SU-DHL-6 (cell line): ENCODE data around the gene XIRP1.

Experiments used
- H2AFZ ChIP-seq: fragments of 200-600 bp; sonication (generic); 2 replicates; pipeline ENCODE4 v1.6.1; 2014; ENCODE audit warnings: low read depth, mild to moderate bottlenecking, moderate library complexity, mixed read lengths, antibody characterized with exemption, low read length; ENCODE audit not compliant: severe bottlenecking
- H3F3A ChIP-seq: fragments of 200-600 bp; shearing (Covaris generic); 2 replicates; pipeline ENCODE4 v1.6.0; 2016; ENCODE audit warnings: antibody characterized with exemption, mild to moderate bottlenecking; ENCODE audit not compliant: insufficient read depth
- H3K27ac ChIP-seq: fragments of 200-600 bp; sonication (generic); 2 replicates; pipeline ENCODE4 v1.5.1; 2016; ENCODE audit warnings: low read depth, mild to moderate bottlenecking, low read length, moderate library complexity, mixed read lengths
- H3K27me3 ChIP-seq: fragments of 200-600 bp; sonication (generic), shearing (Covaris generic); 2 replicates; pipeline ENCODE4 v1.6.0; 2014; ENCODE audit warnings: mild to moderate bottlenecking, low read length
- H3K36me3 ChIP-seq: fragments of 200-600 bp; sonication (generic); 2 replicates; pipeline ENCODE4 v1.6.1; 2014; ENCODE audit warnings: mild to moderate bottlenecking, low read length, mixed read lengths
- H3K4me2 ChIP-seq: fragments of 300-600, 200-600 bp; shearing (Covaris generic), sonication (generic); 2 replicates; pipeline ENCODE4 v1.6.0; 2014; ENCODE audit warnings: low read length, low read depth, mild to moderate bottlenecking; ENCODE audit not compliant: poor library complexity, severe bottlenecking
- H3K4me3 ChIP-seq: fragments of 200-600 bp; sonication (generic); 2 replicates; pipeline ENCODE4 v1.5.1; 2014; ENCODE audit warnings: antibody characterized with exemption, low read length, mild to moderate bottlenecking, mixed read lengths; ENCODE audit not compliant: insufficient read depth, poor library complexity, severe bottlenecking
- H3K79me2 ChIP-seq: fragments of 200-600 bp; sonication (generic); 2 replicates; pipeline ENCODE4 v1.6.1; 2014; ENCODE audit warnings: mild to moderate bottlenecking, low read length, moderate library complexity; ENCODE audit not compliant: insufficient read depth
- H3K9ac ChIP-seq: fragments of 200-600 bp; sonication (generic); 2 replicates; pipeline ENCODE4 v1.7.0; 2014; ENCODE audit warnings: mild to moderate bottlenecking, low read length
- H3K9me2 ChIP-seq: fragments of 200-600 bp; sonication (generic); replicated peaks from 2 replicates; pipeline ENCODE4 v1.6.1; 2014; ENCODE audit warnings: low read length; ENCODE audit not compliant: insufficient read depth
- H3K9me3 ChIP-seq: fragments of 200-600 bp; sonication (generic); 2 replicates; pipeline ENCODE4 v1.6.1; 2014; ENCODE audit warnings: low read length, mixed read lengths; ENCODE audit not compliant: insufficient read depth
- H4K20me1 ChIP-seq: fragments of 200-600 bp; sonication (generic); 2 replicates; pipeline ENCODE4 v1.6.1; 2014; ENCODE audit warnings: low read depth, mild to moderate bottlenecking, antibody characterized with exemption, low read length, moderate library complexity, mixed read lengths
- EZH2phosphoT487 ChIP-seq: fragments of 200-600 bp; sonication (generic), shearing (Covaris generic); conservative IDR thresholded peaks from 2 replicates; pipeline ENCODE4 v1.6.1; 2018; ENCODE audit warnings: mild to moderate bottlenecking, antibody characterized with exemption, low read length, moderate library complexity, mixed read lengths
- TF ChIP-seq, protein P1 (sequence below): fragments of 200-600 bp; sonication (generic); IDR thresholded peaks from one replicate; pipeline ENCODE4 v1.5.1; 2017; ENCODE audit warnings: antibody characterized with exemption, mild to moderate bottlenecking, low read length, moderate library complexity; ENCODE audit not compliant: insufficient read depth, poor library complexity, severe bottlenecking

Gene XIRP1

DNA sequence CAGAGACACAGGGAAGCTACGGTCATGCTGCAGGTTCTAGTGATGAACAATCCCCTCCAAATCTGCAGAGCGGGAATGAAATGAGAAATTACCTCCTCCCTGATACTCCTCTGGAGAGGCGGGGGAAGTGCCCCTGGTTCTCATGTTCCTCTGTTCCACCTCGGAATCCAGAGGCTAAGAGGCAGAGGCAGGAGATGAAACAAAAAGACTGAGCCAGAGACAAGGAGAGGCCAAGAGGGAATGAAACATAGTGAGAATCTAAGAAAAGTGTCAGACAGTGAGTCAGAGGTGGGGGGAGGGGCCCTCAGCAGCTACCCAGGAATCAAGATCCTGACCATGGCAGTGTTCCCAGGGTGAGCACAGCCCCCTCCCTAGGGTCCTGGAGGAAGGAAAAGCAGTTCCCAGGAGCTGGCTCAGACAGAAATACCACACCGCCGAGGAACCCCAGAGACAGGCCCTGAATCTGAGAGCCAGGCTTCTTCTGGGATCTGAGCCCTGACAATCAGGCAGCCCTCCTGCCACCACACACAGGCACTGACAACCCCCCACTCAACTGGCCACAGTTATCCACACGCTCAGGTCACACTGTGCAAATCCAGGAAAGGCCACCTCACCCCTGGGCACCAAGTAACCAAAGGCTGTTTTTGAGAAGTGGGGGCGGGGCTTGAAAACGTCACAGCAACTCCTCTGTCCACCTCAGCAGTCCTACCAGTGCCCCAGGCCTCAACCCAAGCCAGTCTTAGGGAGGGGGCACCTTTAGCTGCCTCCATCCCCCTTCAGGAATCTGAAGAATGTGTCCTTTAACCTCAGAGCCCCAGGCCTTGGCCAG, 41.4 kb downstream of the XIRP1 start:
- Histone ChIP-seq H4K20me1 (no peaks in the 10 kb centered on the region), H2AFZ (no peak overlapping the region), H3K36me3 (no peaks in the 10 kb centered on the region), H3K9me3 (no peaks in the 10 kb centered on the region), H3K79me2 (no peaks in the 10 kb centered on the region; the same call in 1 of the 2 replicates), H3K27ac (no peak overlapping the region), H3K9me2 (no peaks in the 10 kb centered on the region), H3K9ac (no peak overlapping the region), H3K27me3 (no peaks in the 10 kb centered on the region), H3K4me2 (no peak overlapping the region), H3K4me3 (no peak overlapping the region), H3F3A (no peaks in the 10 kb centered on the region)
- no peak for TF ChIP-seq EZH2phosphoT487

GRCh38 chr3:39150148-39150802, 42.1 kb downstream of the XIRP1 start:
- Histone ChIP-seq H3K9ac (no peak overlapping the region), H3F3A (no peaks in the 10 kb centered on the region), H3K79me2 (no peaks in the 10 kb centered on the region; the same call in 1 of the 2 replicates), H4K20me1 (no peaks in the 10 kb centered on the region), H3K9me3 (no peaks in the 10 kb centered on the region), H3K27me3 (no peaks in the 10 kb centered on the region), H3K36me3 (no peaks in the 10 kb centered on the region), H3K27ac (no peak overlapping the region), H3K9me2 (no peaks in the 10 kb centered on the region), H3K4me2 (no peak overlapping the region), H3K4me3 (no peak overlapping the region), H2AFZ (no peak overlapping the region)
- TF ChIP-seq EZH2phosphoT487: no peak
- TF ChIP-seq, protein P1, sequence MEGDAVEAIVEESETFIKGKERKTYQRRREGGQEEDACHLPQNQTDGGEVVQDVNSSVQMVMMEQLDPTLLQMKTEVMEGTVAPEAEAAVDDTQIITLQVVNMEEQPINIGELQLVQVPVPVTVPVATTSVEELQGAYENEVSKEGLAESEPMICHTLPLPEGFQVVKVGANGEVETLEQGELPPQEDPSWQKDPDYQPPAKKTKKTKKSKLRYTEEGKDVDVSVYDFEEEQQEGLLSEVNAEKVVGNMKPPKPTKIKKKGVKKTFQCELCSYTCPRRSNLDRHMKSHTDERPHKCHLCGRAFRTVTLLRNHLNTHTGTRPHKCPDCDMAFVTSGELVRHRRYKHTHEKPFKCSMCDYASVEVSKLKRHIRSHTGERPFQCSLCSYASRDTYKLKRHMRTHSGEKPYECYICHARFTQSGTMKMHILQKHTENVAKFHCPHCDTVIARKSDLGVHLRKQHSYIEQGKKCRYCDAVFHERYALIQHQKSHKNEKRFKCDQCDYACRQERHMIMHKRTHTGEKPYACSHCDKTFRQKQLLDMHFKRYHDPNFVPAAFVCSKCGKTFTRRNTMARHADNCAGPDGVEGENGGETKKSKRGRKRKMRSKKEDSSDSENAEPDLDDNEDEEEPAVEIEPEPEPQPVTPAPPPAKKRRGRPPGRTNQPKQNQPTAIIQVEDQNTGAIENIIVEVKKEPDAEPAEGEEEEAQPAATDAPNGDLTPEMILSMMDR: no peak

DNA sequence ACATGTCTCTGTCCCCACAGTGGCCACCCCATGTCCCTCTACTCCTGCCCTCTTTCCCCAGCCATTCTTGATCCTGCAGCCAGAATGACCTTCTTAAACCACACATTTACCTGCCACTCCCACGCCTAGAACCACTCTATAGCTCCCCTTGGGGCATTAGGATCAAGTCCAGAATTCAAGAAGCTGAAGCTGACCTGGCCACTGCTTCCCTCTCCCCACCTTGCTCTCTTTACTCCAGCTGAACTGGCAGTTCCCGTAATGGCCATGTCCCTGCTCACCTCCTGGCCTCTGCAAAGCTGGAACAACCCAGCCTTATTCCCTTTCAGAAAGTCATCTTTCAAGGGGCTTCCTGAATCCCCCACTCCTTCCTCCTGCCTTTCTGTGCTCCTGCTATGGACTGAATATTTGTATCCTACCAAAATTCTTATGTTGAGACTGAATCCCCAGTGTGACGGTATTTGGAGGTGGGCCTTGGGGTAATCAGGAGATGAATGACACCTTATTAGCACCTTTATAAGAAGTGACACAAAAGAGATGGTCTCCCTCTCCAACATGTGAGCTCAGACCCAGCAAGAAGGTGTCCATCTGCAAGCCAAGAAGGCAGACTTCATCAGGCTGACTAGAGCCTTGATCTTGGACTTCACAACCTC, 42.8 kb downstream of the XIRP1 start:
- H3K4me3 ChIP-seq: no peak overlapping the region
- H2AFZ ChIP-seq: no peak overlapping the region
- H3K9ac ChIP-seq: no peak overlapping the region
- H3K9me3 ChIP-seq: no peaks in the 10 kb centered on the region
- H3K36me3 ChIP-seq: no peaks in the 10 kb centered on the region
- no peak overlapping the region for H3K27ac ChIP-seq
- no peaks in the 10 kb centered on the region for H3K9me2 ChIP-seq
- H3K4me2 ChIP-seq: no peak overlapping the region
- H3K79me2 ChIP-seq: no peaks in the 10 kb centered on the region; the same call in 1 of the 2 replicates
- no peak for TF ChIP-seq EZH2phosphoT487
- TF ChIP-seq, protein P1: no peak
- no peaks in the 10 kb centered on the region for H3F3A ChIP-seq
- no peaks in the 10 kb centered on the region for H3K27me3 ChIP-seq
- H4K20me1 ChIP-seq: no peaks in the 10 kb centered on the region
